Ovary (tissue), 9 donors: ENCODE measurements around the gene TPD52L2. TPM values are rescaled to one million over a fixed set of nuclear protein-coding genes. Genes with fewer than 3 reads are reported as not detected.

Source experiments
- DNase-seq, 5 donors: peaks; one replicate each; pipeline ENCODE4 v3.0.0-alpha.2; 2019 to 2020
- H3K27ac ChIP-seq, 2 donors: fragments of 200-600 bp; one replicate each; pipeline versions ENCODE4 v1.5.1 to v1.8.0; 2019 to 2022
- H3K27me3 ChIP-seq: fragments of 200-600 bp; one replicate; pipeline ENCODE4 v1.8.0; 2022
- H3K36me3 ChIP-seq: fragments of 200-600 bp; sonication (generic); one replicate; pipeline ENCODE4 v1.5.1; 2019
- H3K4me1 ChIP-seq: one replicate; pipeline ENCODE4 v1.8.1; 2013; ENCODE audit warnings: mild to moderate bottlenecking, moderate library complexity; ENCODE audit not compliant: insufficient read depth
- H3K4me3 ChIP-seq: fragments of 200-600 bp; sonication (generic); one replicate; pipeline ENCODE4 v1.5.1; 2017
- H3K9me3 ChIP-seq, 2 donors: fragments of 200-600 bp in 1 of 2; sonication (generic) in 1 of 2; one replicate each; pipeline versions ENCODE4 v1.5.1 to v1.8.1; 2013 to 2019; ENCODE audit warnings: mild to moderate bottlenecking in 1 of 2, moderate library complexity in 1 of 2
- CTCF ChIP-seq, 3 donors: fragments of 450-650 bp in 2 of 3; fragments of 200-600 bp in 1 of 3; IDR thresholded peaks; one replicate each; pipeline versions ENCODE4 v1.5.1 to v1.8.0; 2016 to 2022; ENCODE audit warnings: antibody characterized with exemption in 3 of 3, mild to moderate bottlenecking in 1 of 3
- EP300 ChIP-seq: sonication (generic); formaldehyde crosslinking; IDR thresholded peaks from one replicate; pipeline ENCODE4 v1.6.1; 2017; ENCODE audit warnings: antibody characterized with exemption
- POLR2A ChIP-seq: fragments of 450-650 bp; IDR thresholded peaks from one replicate; pipeline ENCODE4 v1.6.1; 2017; ENCODE audit warnings: antibody characterized with exemption, mild to moderate bottlenecking, moderate library complexity
- WGBS, 3 donors: extraction: QIAGEN DNeasy Blood & Tissue Kit in 1 of 3; methylation state at CpG; one replicate each; pipeline versions ENCODE4 v1.1.5 to v1.1.7; 2013 to 2017; 5-methylcytosine and 5-hydroxymethylcytosine counted together
- intact Hi-C, 4 donors: fragments of 100-400 bp; cut with DNase I; formaldehyde crosslinking; loops; one replicate each; pipeline versions ENCODE4 v1.11.0 to v1.15.1; 2022 to 2023
- polyA plus RNA-seq, 2 donors: library from polyadenylated mRNA; stranded (reverse); fragments of 200-250 nt in 1 of 2; fragments of 350-450 nt in 1 of 2; fragmentation: Illumina TruSeq in 1 of 2; extraction: RNeasy Lipid Tissue Mini Kit (QIAGEN cat#74804) in 1 of 2; gene quantifications; one replicate each; pipeline ENCODE4 v1.2.3, GENCODE V29; 2013 to 2014
- total RNA-seq, 7 donors: library from RNA; depleted of rRNA in 2 of 7; stranded (reverse); fragments of >200 nt in 2 of 7; fragmentation: NEBNext Ultra II Directional in 3 of 7; extraction: Animal tissue kit (Norgen Biotek cat#: 25700) in 3 of 7; gene quantifications; one replicate each; pipeline versions ENCODE4 v1.1.0 to v1.2.4, GENCODE V29; 2016 to 2023
- donor health status: DM: no; HTN: no; CAD: no; lungs with moderate emphysema.
- donor health status: DM: no; HTN: no; CAD: no.
- donor health status: Bipolar disorder and iron deficiency.
- donor health status: DM: yes; HTN: yes; CAD: no.
- donor health status: DM: no; HTN: no; CAD: no.
- donor health status: DM: yes; HTN: yes; CAD: no.

TPD52L2 gene
- total and polyA plus RNA-seq, 9 donors = 51.5 to 78.9 (median 70.4) TPM

GRCh38 chr20:63836458-63837344 is 28.4 kb upstream of the TPD52L2 start:
- H3K27ac ChIP-seq = peak overlapping the region in 1 of 2 donors; percentile 38
- no peak overlapping the region for H3K4me3 ChIP-seq
- H3K9me3 ChIP-seq = no peaks in the 10 kb centered on the region
- H3K27me3 ChIP-seq = no peaks in the 10 kb centered on the region
- WGBS, 3 donors = 79 to 90% (median 84%) methylated on average over 23 to 27 of the region's 27 CpGs
- no peaks in the 10 kb centered on the region for H3K36me3 ChIP-seq
- peak in 2 of 5 donors; percentile 43 to 47 for DNase-seq
- intact Hi-C loops = no loop called here
- H3K4me1 ChIP-seq = peaks cover 24% of the 10 kb centered on the region
- TF ChIP-seq CTCF (IDR thresholded peaks at IDR 0.05) (no peak), POLR2A (no peak), EP300 (no peak)

GRCh38 chr20:63837479-63837878 is 27.6 kb upstream of the TPD52L2 start:
- no peaks in the 10 kb centered on the region for H3K9me3 ChIP-seq
- H3K4me3 ChIP-seq = no peak overlapping the region
- 53 to 71% (median 64%) methylated on average over 8 of the region's 8 CpGs for WGBS, 3 donors
- H3K27me3 ChIP-seq = no peaks in the 10 kb centered on the region
- TF ChIP-seq POLR2A (no peak), EP300 (no peak), CTCF (IDR thresholded peaks at IDR 0.05) (no peak)
- intact Hi-C loops = no loop called here
- peaks cover 24% of the 10 kb centered on the region for H3K4me1 ChIP-seq
- DNase-seq = no peak
- no peak overlapping the region for H3K27ac ChIP-seq
- H3K36me3 ChIP-seq = no peaks in the 10 kb centered on the region

GRCh38 chr20:63839620-63840019 is 25.4 kb upstream of the TPD52L2 start:
- Histone ChIP-seq H3K4me1 (peaks cover 9% of the 10 kb centered on the region), H3K27me3 (no peaks in the 10 kb centered on the region), H3K4me3 (no peak overlapping the region), H3K27ac (no peak overlapping the region), H3K9me3 (no peaks in the 10 kb centered on the region), H3K36me3 (no peaks in the 10 kb centered on the region)
- intact Hi-C loops = no loop called here
- no peak for DNase-seq
- WGBS, 3 donors = 80 to 84% (median 83%) methylated on average over 13 of the region's 13 CpGs
- no peak for TF ChIP-seq EP300
- TF ChIP-seq CTCF (IDR thresholded peaks at IDR 0.05) = no peak
- no peak for TF ChIP-seq POLR2A

- TF ChIP-seq POLR2A (no peak), EP300 (no peak), CTCF (IDR thresholded peaks at IDR 0.05) (no peak)
- Histone ChIP-seq H3K9me3 (no peaks in the 10 kb centered on the region), H3K27me3 (no peaks in the 10 kb centered on the region), H3K27ac (no peak overlapping the region), H3K4me3 (no peak overlapping the region), H3K4me1 (peaks cover 2% of the 10 kb centered on the region), H3K36me3 (no peaks in the 10 kb centered on the region)
- intact Hi-C loops = no loop called here
- 79 to 87% (median 83%) methylated on average over 11 of the region's 11 CpGs for WGBS, 3 donors
- no peak for DNase-seq
These were observed 24.7 kb upstream of the TPD52L2 start for GRCh38 chr20:63840405-63840828.
